GM23248 (cell line): ENCODE results near the gene UMOD.

Experiments used
- EZH2 ChIP-seq: fragments of 200-600 bp; sonication (generic); IDR thresholded peaks from 2 replicates; pipeline ENCODE4 v1.6.1; 2018; ENCODE audit warnings: antibody characterized with exemption, mild to moderate bottlenecking; ENCODE audit not compliant: insufficient read depth, poor library complexity, severe bottlenecking
- EZH2phosphoT487 ChIP-seq: fragments of 200-600 bp; sonication (generic); IDR thresholded peaks from 2 replicates; pipeline ENCODE4 v1.6.1; 2018; ENCODE audit warnings: antibody characterized with exemption, moderate library complexity, mild to moderate bottlenecking, low read depth; ENCODE audit not compliant: insufficient read depth

DNA sequence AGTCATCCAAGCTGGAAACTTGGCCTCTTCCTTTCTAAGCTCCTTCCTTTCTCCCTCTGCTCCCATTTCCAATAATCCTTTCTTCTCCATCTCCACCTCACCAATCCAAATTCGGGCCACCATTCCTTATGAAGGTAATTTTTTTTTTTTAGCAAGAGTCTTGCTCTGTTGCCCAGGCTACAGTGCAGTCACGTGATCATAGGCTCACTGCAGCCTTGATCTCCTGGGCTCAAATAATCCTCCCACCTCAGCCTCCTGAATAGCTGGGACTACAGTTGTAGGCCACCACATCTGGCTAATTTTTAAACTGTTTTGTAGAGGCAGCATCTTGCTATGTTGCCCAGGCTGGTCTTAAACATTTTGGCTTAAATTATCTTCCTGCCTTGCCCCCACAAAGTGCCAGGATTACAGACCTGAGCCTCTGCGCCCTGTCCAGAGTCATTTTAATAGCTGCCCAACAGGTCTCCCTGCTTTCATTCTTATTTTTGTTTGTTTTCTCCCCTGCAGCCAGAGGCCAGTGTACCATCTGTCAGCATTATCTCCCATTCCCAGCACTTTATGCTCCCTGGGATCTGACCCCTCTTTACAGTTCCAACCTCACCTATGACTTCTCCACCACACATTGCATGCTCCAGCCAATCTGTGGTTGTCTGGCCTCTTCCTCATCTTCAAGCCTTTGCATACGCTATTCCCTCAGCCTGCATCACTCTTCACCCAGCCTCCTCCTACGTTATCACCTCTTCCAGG, 22.9 kb downstream of the UMOD start:
- TF ChIP-seq EZH2, result no peak
- no peak for TF ChIP-seq EZH2phosphoT487
